DND-41 (cell line): ENCODE measurements around the gene KIF3C.

Source experiments
- EZH2 ChIP-seq: IDR thresholded peaks from 3 replicates; pipeline ENCODE4 v1.6.1; 2012; ENCODE audit warnings: borderline replicate concordance, low read depth, mild to moderate bottlenecking, moderate library complexity, low read length, inconsistent platforms; ENCODE audit not compliant: severe bottlenecking
- TF ChIP-seq, protein P1 (sequence below): IDR thresholded peaks from 2 replicates; pipeline ENCODE4 v1.5.1; 2012; ENCODE audit warnings: borderline replicate concordance, low read length, moderate library complexity, mild to moderate bottlenecking; ENCODE audit not compliant: poor library complexity, severe bottlenecking; ENCODE audit errors: extremely low read depth

DNA sequence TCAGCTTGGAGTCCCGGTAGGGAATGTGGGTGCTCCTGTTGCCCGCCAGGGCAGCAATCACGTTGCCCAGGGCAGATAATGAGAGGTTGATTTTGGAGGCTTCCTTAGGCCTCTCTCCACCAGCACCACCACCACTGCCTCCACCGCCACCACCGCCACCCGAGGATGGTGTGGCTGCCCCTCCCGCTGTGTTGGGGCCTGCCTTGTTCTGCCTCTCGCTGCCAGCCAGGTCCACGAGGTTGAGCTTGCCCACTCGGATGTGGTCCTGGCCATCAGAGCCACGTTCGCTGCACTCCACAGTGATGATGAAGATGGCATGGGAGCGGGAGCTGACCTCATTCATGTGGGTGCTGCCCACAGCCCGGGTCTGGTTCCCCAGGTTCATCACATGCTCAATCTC lies 1.3 kb downstream of the KIF3C start:
- TF ChIP-seq, protein P1, sequence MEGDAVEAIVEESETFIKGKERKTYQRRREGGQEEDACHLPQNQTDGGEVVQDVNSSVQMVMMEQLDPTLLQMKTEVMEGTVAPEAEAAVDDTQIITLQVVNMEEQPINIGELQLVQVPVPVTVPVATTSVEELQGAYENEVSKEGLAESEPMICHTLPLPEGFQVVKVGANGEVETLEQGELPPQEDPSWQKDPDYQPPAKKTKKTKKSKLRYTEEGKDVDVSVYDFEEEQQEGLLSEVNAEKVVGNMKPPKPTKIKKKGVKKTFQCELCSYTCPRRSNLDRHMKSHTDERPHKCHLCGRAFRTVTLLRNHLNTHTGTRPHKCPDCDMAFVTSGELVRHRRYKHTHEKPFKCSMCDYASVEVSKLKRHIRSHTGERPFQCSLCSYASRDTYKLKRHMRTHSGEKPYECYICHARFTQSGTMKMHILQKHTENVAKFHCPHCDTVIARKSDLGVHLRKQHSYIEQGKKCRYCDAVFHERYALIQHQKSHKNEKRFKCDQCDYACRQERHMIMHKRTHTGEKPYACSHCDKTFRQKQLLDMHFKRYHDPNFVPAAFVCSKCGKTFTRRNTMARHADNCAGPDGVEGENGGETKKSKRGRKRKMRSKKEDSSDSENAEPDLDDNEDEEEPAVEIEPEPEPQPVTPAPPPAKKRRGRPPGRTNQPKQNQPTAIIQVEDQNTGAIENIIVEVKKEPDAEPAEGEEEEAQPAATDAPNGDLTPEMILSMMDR, result no peak
- no peak for TF ChIP-seq EZH2
